HCT116 (cell line): Measurements from ENCODE around the gene CBX3. TPM values are rescaled to one million over a fixed set of nuclear protein-coding genes. Genes with fewer than 3 reads are reported as not detected.

Experiments used
- ATAC-seq: fragments of 200-7000 bp; cut with Tn5 transposase; 2 replicates; pipeline ENCODE4 v1.9.1; 2020; ENCODE audit warnings: mild to moderate bottlenecking, moderate library complexity
- BruUV-seq: library from RNA; stranded (reverse); fragments of 400-500 nt; replicated peaks from 2 replicates; lab custom pipeline; 2021; lab: Mats Ljungman, UMichigan
- CTCF ChIA-PET: fragments of 300-600 bp; sonication (Branson Sonifier 250); formaldehyde crosslinking; loops from one replicate; lab custom pipeline; 2021; ENCODE audit warnings: antibody characterized with exemption; lab: Charles Lee
- POLR2A ChIA-PET: fragments of 300-600, 350-600 bp; sonication (Branson Sonifier 250); formaldehyde crosslinking; loops from one replicate; lab custom pipeline; 2021; ENCODE audit warnings: antibody characterized with exemption; lab: Charles Lee
- RAD21 ChIA-PET, 2 experiments: fragments of 300-600 bp; sonication (Branson Sonifier 250); formaldehyde crosslinking; loops; one replicate each; lab custom pipeline; 2023; ENCODE audit warnings: low total read pairs in 2 of 2; ENCODE audit not compliant: uncharacterized antibody in 2 of 2, unreplicated experiment in 2 of 2, low non-redundant PET in 1 of 2; lab: Charles Lee
- DNase-seq: peaks from one replicate; pipeline ENCODE4 v3.0.0-alpha.2; 2010; ENCODE audit warnings: low read depth, low spot score
- H2AFZ ChIP-seq: fragments of 200-600 bp; shearing (Covaris generic), sonication (generic); 2 replicates; pipeline ENCODE4 v1.6.1; 2017; ENCODE audit warnings: low read depth, mixed run types, mixed read lengths, antibody characterized with exemption, low read length; ENCODE audit not compliant: poor library complexity, severe bottlenecking
- H3K27ac ChIP-seq: 2 replicates; pipeline ENCODE4 v1.5.1; 2012; ENCODE audit warnings: low read depth, low read length
- H3K27me3 ChIP-seq: fragments of 200-600 bp; sonication (generic); 2 replicates; pipeline ENCODE4 v1.6.1; 2016; ENCODE audit warnings: mixed run types, low read length, mixed read lengths; ENCODE audit not compliant: insufficient read depth
- H3K36me3 ChIP-seq, 2 experiments: fragments of 200-500 bp in 1 of 2; fragments of 200-600 bp in 1 of 2; sonication (Bioruptor generic) in 1 of 2; sonication (generic) in 1 of 2; 2 replicates each; pipeline versions ENCODE4 v1.5.1 to v1.6.1; 2014 to 2016; ENCODE audit warnings: low read length in 2 of 2, inconsistent platforms in 1 of 2, mixed read lengths in 1 of 2, mixed run types in 1 of 2; ENCODE audit not compliant: insufficient read depth in 2 of 2, control insufficient read depth in 1 of 2
- H3K4me1 ChIP-seq, 2 experiments: fragments of 200-600 bp in 1 of 2; sonication (generic) in 1 of 2; 2 replicates each; pipeline versions ENCODE4 v1.5.1 to v1.6.1; 2012 to 2017; ENCODE audit warnings: low read length in 2 of 2, inconsistent platforms in 1 of 2, mild to moderate bottlenecking in 1 of 2, mixed read lengths in 1 of 2, mixed run types in 1 of 2, moderate library complexity in 1 of 2; ENCODE audit not compliant: insufficient read depth in 2 of 2, control insufficient read depth in 1 of 2
- H3K4me2 ChIP-seq: fragments of 200-600 bp; sonication (generic); 2 replicates; pipeline ENCODE4 v1.6.1; 2017; ENCODE audit warnings: mixed run types, low read length, mixed read lengths
- H3K4me3 ChIP-seq, 2 experiments: fragments of 200-600 bp in 1 of 2; sonication (generic) in 1 of 2; replicated peaks in 1 of 2; 2 replicates each; pipeline ENCODE4 v1.5.1; 2011 to 2016; ENCODE audit warnings: low read length in 2 of 2, control low read depth in 1 of 2, low read depth in 1 of 2, mild to moderate bottlenecking in 1 of 2, mixed read lengths in 1 of 2, mixed run types in 1 of 2
- H3K79me2 ChIP-seq: fragments of 200-600 bp; sonication (generic); 2 replicates; pipeline ENCODE4 v1.6.1; 2017; ENCODE audit warnings: mild to moderate bottlenecking, mixed run types, low read length, moderate library complexity, mixed read lengths; ENCODE audit not compliant: insufficient read depth
- H3K9ac ChIP-seq: fragments of 200-600 bp; sonication (generic); 2 replicates; pipeline ENCODE4 v1.6.1; 2016; ENCODE audit warnings: low read length, mixed read lengths
- H3K9me2 ChIP-seq: fragments of 200-600 bp; sonication (generic), shearing (Covaris generic); 2 replicates; pipeline ENCODE4 v1.6.1; 2017; ENCODE audit warnings: mixed run types, mild to moderate bottlenecking, moderate library complexity; ENCODE audit not compliant: insufficient read depth
- H3K9me3 ChIP-seq, 2 experiments: fragments of 200-500 bp in 1 of 2; fragments of 200-600 bp in 1 of 2; sonication (Bioruptor generic) in 1 of 2; sonication (generic) in 1 of 2; 2 replicates each; pipeline ENCODE4 v1.6.1; 2014 to 2017; ENCODE audit warnings: low read length in 2 of 2, mixed read lengths in 2 of 2, inconsistent platforms in 1 of 2, low read depth in 1 of 2, mild to moderate bottlenecking in 1 of 2, mixed run types in 1 of 2, moderate library complexity in 1 of 2; ENCODE audit not compliant: control insufficient read depth in 1 of 2, insufficient read depth in 1 of 2
- H4K20me1 ChIP-seq: fragments of 200-600 bp; sonication (generic), shearing (Covaris generic); 2 replicates; pipeline ENCODE4 v1.6.1; 2017; ENCODE audit warnings: mixed run types, mild to moderate bottlenecking, moderate library complexity; ENCODE audit not compliant: insufficient read depth
- ATF3 ChIP-seq: IDR thresholded peaks from 2 replicates; pipeline ENCODE4 v1.6.1; 2012
- CBX3 ChIP-seq: IDR thresholded peaks from 2 replicates; pipeline ENCODE4 v1.6.1; 2012; ENCODE audit warnings: low read depth
- CEBPB ChIP-seq: IDR thresholded peaks from 2 replicates; pipeline ENCODE4 v1.6.1; 2012; ENCODE audit warnings: low read depth
- EGR1 ChIP-seq: IDR thresholded peaks from 2 replicates; pipeline ENCODE4 v1.6.1; 2012; ENCODE audit warnings: low read depth
- ELF1 ChIP-seq: IDR thresholded peaks from 2 replicates; pipeline ENCODE4 v1.6.1; 2012; ENCODE audit warnings: low read depth, borderline replicate concordance
- EZH2 ChIP-seq: fragments of 200-600 bp; sonication (generic); IDR thresholded peaks from 2 replicates; pipeline ENCODE4 v1.6.1; 2017; ENCODE audit warnings: antibody characterized with exemption, mixed run types
- FOSL1 ChIP-seq: IDR thresholded peaks from 2 replicates; pipeline ENCODE4 v1.6.1; 2012; ENCODE audit warnings: low read depth
- JUND ChIP-seq: IDR thresholded peaks from 2 replicates; pipeline ENCODE4 v1.6.1; 2012
- MAX ChIP-seq: IDR thresholded peaks from 2 replicates; pipeline ENCODE4 v1.6.1; 2012
- POLR2A ChIP-seq: IDR thresholded peaks from 2 replicates; pipeline ENCODE4 v1.7.0; 2011; ENCODE audit warnings: borderline replicate concordance; ENCODE audit not compliant: insufficient read depth, insufficient read length; ENCODE audit errors: extremely low read depth
- RAD21 ChIP-seq: IDR thresholded peaks from 2 replicates; pipeline ENCODE4 v1.6.1; 2012; ENCODE audit warnings: low read depth, mild to moderate bottlenecking
- REST ChIP-seq: IDR thresholded peaks from 2 replicates; pipeline ENCODE4 v1.6.1; 2012; ENCODE audit warnings: low read depth
- SP1 ChIP-seq: IDR thresholded peaks from 2 replicates; pipeline ENCODE4 v1.6.1; 2012; ENCODE audit warnings: low read depth
- SRF ChIP-seq: IDR thresholded peaks from 2 replicates; pipeline ENCODE4 v1.6.1; 2012; ENCODE audit warnings: low read depth
- YY1 ChIP-seq: IDR thresholded peaks from 2 replicates; pipeline ENCODE4 v1.6.1; 2011; ENCODE audit warnings: low read length, low read depth, moderate library complexity, mild to moderate bottlenecking; ENCODE audit not compliant: insufficient replicate concordance; ENCODE audit errors: extremely low read depth
- ZBTB33 ChIP-seq: IDR thresholded peaks from 2 replicates; pipeline ENCODE4 v1.6.1; 2011; ENCODE audit warnings: mild to moderate bottlenecking, low read length, moderate library complexity; ENCODE audit not compliant: insufficient replicate concordance; ENCODE audit errors: extremely low read depth
- ZFX ChIP-seq: fragments of 450-650 bp; IDR thresholded peaks from 2 replicates; pipeline ENCODE4 v1.6.1; 2017
- ZNF274 ChIP-seq: fragments of 200-500 bp; sonication (Bioruptor generic); IDR thresholded peaks from 2 replicates; pipeline ENCODE4 v1.6.1; 2014; ENCODE audit warnings: mild to moderate bottlenecking, low read depth, low read length, inconsistent platforms
- intact Hi-C: fragments of 100-400 bp; cut with micrococcal nuclease; formaldehyde crosslinking; loops from 2 replicates; pipeline ENCODE4 v1.10.0; 2022
- total RNA-seq: library from RNA; stranded (reverse); gene quantifications from one replicate; pipeline ENCODE4 v1.2.1, GENCODE V29; 2021; ENCODE audit not compliant: unreplicated experiment

Gene CBX3
- total RNA-seq, 1 experiment from 2014 or later: 274 TPM

GRCh38 chr7:26237035-26237807 lies 35.7 kb downstream of the CBX3 start (continued):
- TF ChIP-seq ZBTB33 (no peak), ELF1 (no peak), ZFX (no peak), JUND (no peak), YY1 (no peak), RAD21 (no peak), EZH2 (no peak), CBX3 (no peak), MAX (no peak), SRF (no peak), SP1 (no peak)

- DNase-seq: no peak
- no peaks in the 10 kb centered on the region for H3K9me2 ChIP-seq
- intact Hi-C loops: no loop called here
- RAD21 ChIA-PET: no interaction called here
- H2AFZ ChIP-seq: no peak overlapping the region
- H3K27me3 ChIP-seq: no peaks in the 10 kb centered on the region
- no peak overlapping the region for H3K9ac ChIP-seq
- no peaks in the 10 kb centered on the region for H3K79me2 ChIP-seq
- H3K27ac ChIP-seq: no peak overlapping the region
- POLR2A ChIA-PET: no interaction called here
- no peak overlapping the region for H3K4me2 ChIP-seq
- no peak overlapping the region for H3K4me3 ChIP-seq
- H3K9me3 ChIP-seq: no peaks in the 10 kb centered on the region
- ATAC-seq: no peak
- H3K36me3 ChIP-seq: no peaks in the 10 kb centered on the region
- BruUV-seq: no TSS peak
- CTCF ChIA-PET: no interaction called here
- H3K4me1 ChIP-seq: no peaks in the 10 kb centered on the region
- H4K20me1 ChIP-seq: no peaks in the 10 kb centered on the region
- TF ChIP-seq JUND: no peak
- no peak for TF ChIP-seq EGR1
- TF ChIP-seq POLR2A: no peak
- no peak for TF ChIP-seq ZFX
- no peak for TF ChIP-seq ATF3
- TF ChIP-seq ZBTB33: no peak
- TF ChIP-seq EZH2: no peak
- TF ChIP-seq ELF1: no peak
- no peak for TF ChIP-seq FOSL1
- TF ChIP-seq CEBPB: no peak
- no peak for TF ChIP-seq ZNF274
- TF ChIP-seq REST: no peak
Observed at GRCh38 chr7:26238032-26238431, 36.5 kb downstream of the CBX3 start.
